ENCODE measurements around the gene MACF1.
A peak's percentile ranks its signal among the peaks of the same experiment; 100 is the strongest.

Gene MACF1

GRCh38 chr1:39170731-39171667 lies 33.5 kb upstream of the MACF1 start:
- H3K27ac Mint-ChIP-seq, result no peak overlapping the region

GRCh38 chr1:39173119-39173994 lies 31.1 kb upstream of the MACF1 start:
- DNase-seq (ENCODE audit: low spot score), result no peak
- H3K9me3 Mint-ChIP-seq, result no peaks in the 10 kb centered on the region
- no peaks in the 10 kb centered on the region for H3K36me3 Mint-ChIP-seq (ENCODE audit: low read depth)
- no peak overlapping the region for H3K27ac Mint-ChIP-seq
- no peak overlapping the region for H3K4me3 Mint-ChIP-seq
- no peaks in the 10 kb centered on the region for H3K4me1 Mint-ChIP-seq (ENCODE audit: low read depth)
- peaks cover 3% of the 10 kb centered on the region for H3K27me3 Mint-ChIP-seq (ENCODE audit: low read depth)

More at GRCh38 chr1:39170731-39171667, 33.5 kb upstream of the MACF1 start:
- DNase-seq (ENCODE audit: low spot score), result no peak
- Mint-ChIP-seq H3K4me1 (ENCODE audit: low read depth) (no peaks in the 10 kb centered on the region), H3K4me3 (no peak overlapping the region), H3K27me3 (ENCODE audit: low read depth) (peaks cover 3% of the 10 kb centered on the region), H3K9me3 (no peaks in the 10 kb centered on the region), H3K36me3 (ENCODE audit: low read depth) (no peaks in the 10 kb centered on the region)

- no peaks in the 10 kb centered on the region for H3K36me3 Mint-ChIP-seq (ENCODE audit: low read depth)
- no peak overlapping the region for H3K27ac Mint-ChIP-seq
- H3K27me3 Mint-ChIP-seq (ENCODE audit: low read depth), result peaks cover 4% of the 10 kb centered on the region
- no peak overlapping the region for H3K4me3 Mint-ChIP-seq
- H3K4me1 Mint-ChIP-seq (ENCODE audit: low read depth), result no peaks in the 10 kb centered on the region
- no peaks in the 10 kb centered on the region for H3K9me3 Mint-ChIP-seq
- no peak for DNase-seq (ENCODE audit: low spot score)
These were observed 30.5 kb upstream of the MACF1 start for GRCh38 chr1:39173995-39174380.

- Mint-ChIP-seq H3K27me3 (ENCODE audit: low read depth) (peaks cover 2% of the 10 kb centered on the region), H3K4me3 (no peak overlapping the region), H3K4me1 (ENCODE audit: low read depth) (no peaks in the 10 kb centered on the region), H3K9me3 (no peaks in the 10 kb centered on the region), H3K36me3 (ENCODE audit: low read depth) (no peaks in the 10 kb centered on the region), H3K27ac (no peak overlapping the region)
- no peak for DNase-seq (ENCODE audit: low spot score)
These were observed 30.0 kb upstream of the MACF1 start for GRCh38 chr1:39174390-39175081.

DNA sequence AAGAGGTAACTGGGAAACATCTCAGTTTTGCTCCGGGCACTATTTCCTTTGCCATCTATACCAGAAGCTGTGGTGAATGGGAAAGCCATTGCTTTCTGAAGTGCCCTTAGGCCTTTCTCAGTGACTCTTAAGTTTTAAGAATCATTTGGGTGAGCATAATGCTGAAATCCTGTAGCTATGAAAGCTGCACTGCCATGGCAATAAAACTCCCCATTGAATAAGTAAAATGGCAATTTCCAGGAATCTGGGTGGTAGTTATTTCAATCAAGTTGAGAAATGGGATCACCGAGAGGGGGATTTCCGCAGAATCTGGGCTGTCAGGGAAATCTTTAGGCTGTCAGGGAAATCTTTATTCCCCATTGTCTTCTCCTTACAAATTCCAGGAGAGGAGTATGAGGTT lies 26.8 kb upstream of the MACF1 start:
- H3K4me3 Mint-ChIP-seq, result no peak overlapping the region
- no peak for DNase-seq (ENCODE audit: low spot score)
- no peak overlapping the region for H3K27ac Mint-ChIP-seq
- H3K9me3 Mint-ChIP-seq, result no peaks in the 10 kb centered on the region
- H3K27me3 Mint-ChIP-seq (ENCODE audit: low read depth), result peaks cover 2% of the 10 kb centered on the region
- no peaks in the 10 kb centered on the region for H3K36me3 Mint-ChIP-seq (ENCODE audit: low read depth)
- H3K4me1 Mint-ChIP-seq (ENCODE audit: low read depth), result no peaks in the 10 kb centered on the region

DNA sequence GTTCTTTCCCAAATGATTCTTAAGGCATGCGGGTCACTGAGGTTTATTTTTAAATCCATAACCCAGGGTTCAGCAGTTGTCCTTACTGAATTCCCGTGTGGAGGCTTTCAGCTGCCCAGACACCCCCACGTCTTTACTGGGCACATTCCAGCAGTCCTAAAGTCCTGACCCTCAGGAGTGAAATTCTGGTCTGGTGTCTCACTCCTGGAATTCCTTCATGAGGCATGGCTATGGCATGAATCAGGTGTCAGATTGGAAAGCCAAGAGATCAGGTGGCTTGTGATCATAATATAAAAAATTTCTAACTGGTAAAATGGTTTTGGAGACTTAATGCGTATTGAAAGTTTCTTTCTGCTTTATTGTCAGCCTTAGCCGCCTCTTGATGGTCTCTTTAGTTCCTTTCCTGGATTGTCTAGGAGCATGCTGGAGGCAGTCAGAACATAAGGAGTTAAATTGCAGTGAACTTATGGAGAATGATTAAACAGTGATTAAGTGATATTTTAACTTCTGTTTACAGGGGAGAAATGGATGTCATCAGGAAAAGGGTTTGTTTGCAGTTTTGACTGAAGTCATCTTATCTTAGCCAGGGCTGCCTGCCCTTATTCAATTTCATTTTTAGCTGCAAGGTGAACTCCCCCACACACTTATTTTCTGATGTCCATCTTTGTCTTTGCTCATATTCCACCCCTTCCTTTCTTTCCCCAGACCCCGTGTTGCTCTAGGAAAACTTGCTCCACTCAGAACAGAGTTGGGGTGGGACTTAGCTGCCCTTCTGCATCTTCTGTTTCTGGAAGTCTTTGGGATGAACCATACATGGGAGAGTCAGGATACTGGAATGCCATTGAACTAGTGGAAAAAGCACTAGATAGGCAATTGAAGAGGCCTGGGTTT lies 25.7 kb upstream of the MACF1 start:
- Mint-ChIP-seq H3K9me3 (no peaks in the 10 kb centered on the region), H3K4me3 (no peak overlapping the region), H3K4me1 (ENCODE audit: low read depth) (peaks cover 6% of the 10 kb centered on the region), H3K36me3 (ENCODE audit: low read depth) (no peaks in the 10 kb centered on the region), H3K27ac (no peak overlapping the region), H3K27me3 (ENCODE audit: low read depth) (peaks cover 2% of the 10 kb centered on the region)
- no peak for DNase-seq (ENCODE audit: low spot score)

GRCh38 chr1:39181311-39181710 lies 23.2 kb upstream of the MACF1 start:
- Mint-ChIP-seq H3K9me3 (no peaks in the 10 kb centered on the region), H3K36me3 (ENCODE audit: low read depth) (no peaks in the 10 kb centered on the region), H3K4me1 (ENCODE audit: low read depth) (peaks cover 26% of the 10 kb centered on the region), H3K27ac (no peak overlapping the region), H3K4me3 (no peak overlapping the region), H3K27me3 (ENCODE audit: low read depth) (peaks cover 2% of the 10 kb centered on the region)
- DNase-seq (ENCODE audit: low spot score), result no peak

DNA sequence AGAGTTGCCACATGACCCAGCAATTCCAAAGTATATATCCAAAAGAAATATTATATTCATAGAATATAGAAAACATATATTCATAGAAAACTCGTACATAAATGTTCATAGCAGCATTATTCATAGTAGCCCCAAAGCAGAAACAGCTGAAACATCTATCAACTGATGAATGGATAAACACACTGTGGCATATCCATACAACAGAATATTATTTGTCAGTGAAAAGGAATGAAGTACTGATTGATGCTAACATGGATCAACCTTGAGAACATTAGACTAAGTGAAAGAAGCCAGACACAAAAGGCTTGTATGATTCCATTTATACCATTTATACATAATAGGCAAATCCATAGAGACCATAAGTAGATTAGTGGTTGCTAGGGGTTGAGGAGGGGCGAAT lies 21.7 kb upstream of the MACF1 start:
- Mint-ChIP-seq H3K4me1 (ENCODE audit: low read depth) (peaks cover 34% of the 10 kb centered on the region), H3K27ac (no peak overlapping the region), H3K4me3 (no peak overlapping the region), H3K36me3 (ENCODE audit: low read depth) (no peaks in the 10 kb centered on the region), H3K9me3 (no peaks in the 10 kb centered on the region), H3K27me3 (ENCODE audit: low read depth) (peaks cover 2% of the 10 kb centered on the region)
- no peak for DNase-seq (ENCODE audit: low spot score)

GRCh38 chr1:39183503-39184353 lies 20.8 kb upstream of the MACF1 start:
- Mint-ChIP-seq H3K27me3 (ENCODE audit: low read depth) (no peaks in the 10 kb centered on the region), H3K4me3 (peak overlapping the region; percentile 59), H3K36me3 (ENCODE audit: low read depth) (no peaks in the 10 kb centered on the region), H3K4me1 (ENCODE audit: low read depth) (peaks cover 37% of the 10 kb centered on the region), H3K9me3 (no peaks in the 10 kb centered on the region), H3K27ac (peak overlapping the region; percentile 93)
- DNase-seq (ENCODE audit: low spot score), result peak; percentile 83

- no peaks in the 10 kb centered on the region for H3K27me3 Mint-ChIP-seq (ENCODE audit: low read depth)
- peak overlapping the region; percentile 93 for H3K27ac Mint-ChIP-seq
- no peak for DNase-seq (ENCODE audit: low spot score)
- peaks cover 42% of the 10 kb centered on the region for H3K4me1 Mint-ChIP-seq (ENCODE audit: low read depth)
- no peaks in the 10 kb centered on the region for H3K36me3 Mint-ChIP-seq (ENCODE audit: low read depth)
- peak overlapping the region; percentile 59 for H3K4me3 Mint-ChIP-seq
- no peaks in the 10 kb centered on the region for H3K9me3 Mint-ChIP-seq
These were observed 20.1 kb upstream of the MACF1 start for GRCh38 chr1:39184354-39184818.

GRCh38 chr1:39187275-39188046 lies 17.0 kb upstream of the MACF1 start:
- H3K27me3 Mint-ChIP-seq (ENCODE audit: low read depth), result no peaks in the 10 kb centered on the region
- DNase-seq (ENCODE audit: low spot score), result no peak
- no peak overlapping the region for H3K4me3 Mint-ChIP-seq
- no peaks in the 10 kb centered on the region for H3K36me3 Mint-ChIP-seq (ENCODE audit: low read depth)
- H3K4me1 Mint-ChIP-seq (ENCODE audit: low read depth), result peaks cover 66% of the 10 kb centered on the region
- H3K9me3 Mint-ChIP-seq, result no peaks in the 10 kb centered on the region
- peak overlapping the region; percentile 58 for H3K27ac Mint-ChIP-seq

- peak overlapping the region; percentile 53 for H3K4me3 Mint-ChIP-seq
- no peak for DNase-seq (ENCODE audit: low spot score)
- no peaks in the 10 kb centered on the region for H3K9me3 Mint-ChIP-seq
- H3K27me3 Mint-ChIP-seq (ENCODE audit: low read depth), result no peaks in the 10 kb centered on the region
- no peaks in the 10 kb centered on the region for H3K36me3 Mint-ChIP-seq (ENCODE audit: low read depth)
- H3K27ac Mint-ChIP-seq, result peak overlapping the region; percentile 84
- peaks cover 71% of the 10 kb centered on the region for H3K4me1 Mint-ChIP-seq (ENCODE audit: low read depth)
These were observed 14.9 kb upstream of the MACF1 start for GRCh38 chr1:39189592-39190041.

All from T-helper 2 cell treated with Interferon-gamma antibody and Interleukin-4, amounts not matched to agents 5 μg/mL and 100 μg/mL, for 36 hours (primary cell).